ENCODE results near the gene VSIR.

The VSIR gene

DNA sequence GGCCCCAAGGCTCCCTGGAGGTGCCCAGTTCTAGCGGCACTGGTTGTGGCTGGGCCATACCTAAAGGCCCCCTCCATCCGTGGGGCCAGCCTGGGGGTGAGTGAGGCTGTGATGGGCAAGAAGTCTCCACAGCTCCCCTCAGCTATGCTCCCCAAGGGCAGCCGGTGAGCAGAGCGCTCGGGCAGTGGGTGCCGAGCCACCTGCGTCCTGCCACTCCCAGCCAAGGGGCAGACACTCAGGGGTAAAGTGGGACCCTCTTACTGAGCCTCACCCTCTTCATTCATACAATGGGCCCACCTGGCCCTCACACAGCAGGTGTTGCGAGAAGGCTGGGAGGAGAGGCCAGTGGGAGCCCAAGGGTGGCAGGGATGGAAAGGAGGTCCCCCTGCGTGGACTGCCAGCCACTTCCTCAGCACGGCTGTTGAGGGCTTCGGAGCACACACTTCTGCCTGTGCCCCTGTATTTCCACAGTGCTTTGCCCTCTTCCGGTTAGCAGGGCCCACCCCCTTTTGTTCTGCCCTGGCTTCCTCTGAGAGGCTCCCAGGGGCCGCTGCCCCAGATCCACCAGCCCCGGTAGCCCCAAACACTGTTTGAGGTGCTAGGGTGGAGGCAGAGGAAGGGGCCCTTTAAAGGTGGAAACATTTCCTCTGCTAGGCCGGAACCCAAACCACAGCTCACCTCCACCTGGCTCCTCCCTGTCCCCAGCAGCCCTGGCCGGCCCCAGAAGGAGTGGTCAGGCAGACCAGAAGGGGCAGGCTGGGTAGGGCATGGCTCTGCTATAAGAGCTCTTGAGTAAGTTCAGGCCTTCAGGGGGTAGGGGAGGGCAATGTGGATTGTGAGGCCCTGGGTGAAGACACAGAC is 37.4 kb downstream of the VSIR start:
- in situ Hi-C loops (cut with HindIII; ENCODE audit: low sequenced_read_pairs) = no loop called here

DNA sequence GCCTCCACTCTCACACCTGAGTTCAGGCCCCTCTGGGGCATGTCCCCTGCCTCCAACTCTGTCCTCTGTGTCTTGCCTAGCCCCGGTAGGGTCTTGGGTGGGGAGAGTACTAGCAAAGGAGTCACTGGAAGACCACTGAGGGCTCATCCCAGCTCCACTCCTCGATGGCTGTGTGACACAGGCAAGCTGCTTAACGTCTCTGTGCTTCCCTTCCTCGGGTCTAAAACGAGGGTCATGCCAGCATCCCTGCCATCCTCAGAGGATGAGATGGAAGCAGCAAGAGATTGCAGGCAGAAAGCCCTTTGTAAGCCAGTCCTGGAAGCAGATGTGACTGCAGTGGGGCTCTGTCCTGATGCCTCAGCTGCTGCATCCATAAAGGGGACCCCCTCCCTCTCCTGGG is 38.5 kb downstream of the VSIR start:
- in situ Hi-C loops (cut with HindIII; ENCODE audit: low sequenced_read_pairs) = no loop called here

DNA sequence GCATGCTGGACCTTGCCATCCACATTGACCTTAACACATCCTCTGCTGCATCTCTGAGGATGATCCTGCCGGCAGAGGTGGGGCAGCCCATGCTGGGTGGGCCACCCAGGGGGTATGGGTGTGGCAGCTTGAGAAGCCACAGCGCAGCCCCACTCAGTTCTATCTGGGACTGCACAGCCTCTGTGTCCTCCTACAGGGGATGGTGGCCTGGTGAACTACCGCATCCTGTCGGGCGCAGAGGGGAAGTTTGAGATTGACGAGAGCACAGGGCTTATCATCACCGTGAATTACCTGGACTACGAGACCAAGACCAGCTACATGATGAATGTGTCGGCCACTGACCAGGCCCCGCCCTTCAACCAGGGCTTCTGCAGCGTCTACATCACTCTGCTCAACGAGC is 41.5 kb downstream of the VSIR start:
- in situ Hi-C loops (cut with HindIII; ENCODE audit: low sequenced_read_pairs) = no loop called here

DNA sequence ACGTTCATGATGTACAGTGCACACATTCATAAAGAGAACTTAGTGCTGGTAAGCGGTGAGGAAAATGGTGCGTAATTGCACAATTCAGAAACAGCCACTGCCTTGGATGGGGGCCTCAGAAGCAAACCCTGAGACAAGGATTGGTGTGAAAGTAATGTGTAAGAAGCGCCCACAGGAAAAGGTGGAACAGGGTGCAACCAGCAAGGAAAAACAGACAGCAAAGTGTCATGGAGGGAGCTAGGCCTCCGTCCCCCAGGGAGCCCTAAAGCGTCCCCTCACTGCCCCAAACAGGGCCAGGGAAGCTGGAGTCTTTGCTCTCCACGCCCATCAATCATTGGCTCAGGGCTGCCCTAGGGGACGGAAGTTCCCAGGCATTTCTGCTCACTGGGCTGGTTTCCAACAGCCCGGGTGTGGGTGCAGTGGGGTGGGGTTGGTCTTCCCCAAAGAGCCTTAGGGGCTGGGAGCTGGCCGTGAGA is 44.1 kb downstream of the VSIR start:
- in situ Hi-C loops (cut with HindIII; ENCODE audit: low sequenced_read_pairs) = no loop called here

DNA sequence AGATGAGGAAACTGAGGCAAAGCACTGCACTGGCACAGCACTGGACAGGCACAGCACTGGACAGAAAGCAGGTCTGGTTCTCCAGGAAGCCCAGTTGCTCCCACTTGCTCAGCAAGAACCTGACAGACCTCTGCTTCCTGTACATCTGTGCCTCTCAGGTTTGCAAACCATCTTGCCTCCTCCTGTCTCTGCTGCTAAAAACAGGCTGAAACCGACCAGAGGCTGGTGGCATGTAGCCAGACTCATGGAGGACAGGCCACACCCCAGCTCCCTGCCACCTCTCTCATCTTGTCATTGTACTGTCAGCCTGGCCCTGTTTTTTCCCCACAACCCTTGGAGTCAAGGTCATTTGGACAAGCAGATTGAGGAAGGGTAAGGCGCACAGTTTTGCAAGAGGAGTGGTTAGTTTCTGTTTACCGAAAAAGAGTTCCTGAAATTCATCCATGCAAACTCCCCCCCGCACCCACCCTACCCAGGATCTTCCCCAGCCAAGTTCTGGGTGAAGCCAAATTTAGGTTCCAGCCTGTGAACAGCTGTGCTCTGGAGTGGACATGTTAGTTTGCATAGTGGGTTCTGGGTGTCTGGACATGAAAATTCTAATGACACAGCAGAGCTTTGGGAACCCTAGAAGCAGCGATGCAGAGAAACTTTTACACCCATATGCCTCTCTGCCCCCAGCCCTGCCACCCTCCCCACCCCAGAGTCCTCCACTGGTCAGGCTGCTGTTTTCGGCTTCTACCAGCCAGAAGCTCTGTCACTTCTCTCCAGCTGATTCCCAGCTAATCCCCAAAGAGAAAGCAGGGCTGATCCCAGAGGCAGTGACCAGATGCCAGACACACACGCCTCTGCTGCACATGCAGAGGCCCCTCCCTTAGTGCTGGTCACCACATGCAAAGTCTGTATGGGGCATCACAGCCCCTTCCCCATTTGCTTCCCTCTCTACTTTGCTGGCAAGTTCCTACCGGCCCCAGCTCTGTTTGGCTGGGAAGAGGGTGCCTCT is 45.3 kb downstream of the VSIR start:
- in situ Hi-C loops (cut with HindIII; ENCODE audit: low sequenced_read_pairs) = no loop called here

DNA sequence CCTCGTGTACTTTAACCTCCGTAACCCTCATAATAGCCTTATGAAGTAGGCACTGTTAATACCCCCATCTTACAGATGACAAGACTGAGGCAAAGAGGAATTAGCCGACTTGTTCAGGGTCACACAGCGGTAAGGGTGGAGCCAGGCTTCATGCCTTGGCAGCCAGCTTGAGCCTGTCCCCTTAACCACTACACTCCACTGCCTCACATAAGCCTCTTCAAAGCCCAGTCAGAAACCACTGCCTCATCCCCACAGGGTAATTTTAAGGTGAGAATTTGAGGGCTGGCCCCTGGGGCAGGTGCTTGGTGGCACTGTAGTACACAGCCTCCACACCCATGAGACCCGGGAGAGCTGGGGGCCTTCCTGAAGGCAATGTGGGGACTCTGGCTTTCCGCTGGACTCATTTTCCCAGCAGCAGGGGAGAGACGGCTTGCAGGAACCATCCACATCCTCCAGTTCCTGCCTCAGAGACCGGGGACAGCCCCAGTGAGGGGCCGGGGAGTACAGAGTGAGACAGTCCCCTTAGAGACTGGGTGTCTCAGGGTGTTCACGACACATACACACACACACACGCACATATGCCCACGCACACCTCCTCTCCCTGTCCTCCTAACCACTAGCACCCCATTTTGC is 46.1 kb downstream of the VSIR start:
- in situ Hi-C loops (cut with HindIII; ENCODE audit: low sequenced_read_pairs) = no loop called here

DNA sequence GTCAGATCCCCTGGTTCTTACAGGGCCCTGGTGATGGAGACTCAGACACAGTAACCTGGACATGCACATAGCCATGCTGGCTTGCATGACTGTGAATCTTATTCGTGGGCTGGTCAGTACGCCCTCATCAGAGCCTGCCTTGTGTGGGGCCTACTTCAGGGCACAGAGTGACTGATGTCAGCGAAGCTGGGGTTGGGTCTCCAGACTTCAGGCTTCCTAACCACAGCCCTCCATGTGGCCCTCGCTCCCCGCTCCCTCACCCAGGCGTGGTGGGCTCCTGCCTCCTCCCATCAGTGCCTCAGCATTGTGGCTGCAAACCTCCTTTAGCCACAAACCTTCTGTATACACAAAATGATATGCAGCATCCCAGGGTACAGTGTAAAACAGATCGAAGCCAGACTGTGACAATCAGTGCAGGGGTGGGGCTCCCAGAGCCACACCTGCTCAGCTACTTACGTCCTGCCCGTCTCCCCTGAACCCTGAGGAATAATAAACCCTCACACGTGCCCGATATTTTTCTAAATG is 46.7 kb downstream of the VSIR start:
- in situ Hi-C loops (cut with HindIII; ENCODE audit: low sequenced_read_pairs) = no loop called here

DNA sequence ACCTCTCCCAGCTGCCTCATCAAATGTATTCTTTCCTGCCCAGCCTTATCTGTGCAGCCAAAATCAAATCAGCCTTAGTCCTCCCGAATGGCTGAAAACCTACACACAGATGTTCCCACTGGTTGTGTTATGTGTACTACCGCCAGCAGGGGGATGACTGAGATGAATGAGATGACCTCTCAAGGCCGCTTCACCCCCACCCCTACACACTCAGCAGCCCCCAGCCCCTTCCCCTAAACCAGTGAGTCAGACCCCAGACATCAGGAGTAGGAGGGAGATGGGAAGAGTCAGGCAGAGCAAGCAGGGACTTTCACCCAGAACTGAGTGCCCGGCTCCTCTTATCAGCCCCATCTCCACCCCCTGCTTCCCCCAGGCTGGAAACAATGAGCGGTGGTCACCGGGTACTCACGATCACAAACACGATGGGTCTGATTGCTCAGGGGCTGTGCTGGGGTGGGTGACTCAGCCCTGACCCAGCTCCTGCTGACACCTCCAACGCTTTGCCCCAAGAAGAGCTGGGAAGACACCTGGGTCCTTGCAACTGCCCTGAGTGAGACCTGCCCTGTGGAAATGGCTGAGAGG is 47.2 kb downstream of the VSIR start:
- in situ Hi-C loops (cut with HindIII; ENCODE audit: low sequenced_read_pairs) = no loop called here

DNA sequence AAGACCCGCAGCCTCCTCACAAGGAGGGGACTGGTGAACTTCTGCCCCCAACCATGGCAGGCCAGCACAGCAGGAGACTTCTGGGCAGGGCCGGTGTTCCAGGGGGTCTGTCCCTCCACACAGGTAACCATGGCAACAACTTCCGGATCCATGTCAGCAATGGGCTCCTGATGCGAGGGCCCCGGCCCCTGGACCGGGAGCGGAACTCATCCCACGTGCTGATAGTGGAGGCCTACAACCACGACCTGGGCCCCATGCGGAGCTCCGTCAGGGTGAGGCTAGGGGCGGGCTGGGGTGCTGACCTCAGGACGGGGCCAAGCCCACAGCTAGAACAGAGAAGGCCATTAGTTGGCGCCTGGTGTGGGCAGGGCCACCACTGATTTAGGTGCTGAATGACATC is 48.1 kb downstream of the VSIR start:
- in situ Hi-C loops (cut with HindIII; ENCODE audit: low sequenced_read_pairs) = no loop called here

DNA sequence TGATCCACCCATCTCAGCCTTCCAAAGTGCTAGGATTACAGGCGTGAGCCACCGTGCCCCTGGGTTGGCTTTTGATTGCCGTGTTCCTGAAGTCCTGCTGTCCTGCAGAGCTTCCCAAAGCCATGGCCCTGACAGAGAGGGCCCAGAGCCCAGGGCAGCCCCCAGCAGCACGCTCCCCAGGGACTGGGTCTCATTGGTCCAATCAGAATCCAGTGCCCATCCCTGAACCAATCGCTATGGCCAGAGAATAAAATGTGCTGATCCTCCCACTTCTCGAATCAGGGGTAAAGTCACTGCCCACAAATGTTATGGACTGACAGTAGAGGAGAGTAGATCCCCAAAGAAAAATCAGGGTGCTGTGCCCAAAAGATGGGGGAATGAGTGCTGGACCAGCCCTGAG is 48.8 kb downstream of the VSIR start:
- in situ Hi-C loops (cut with HindIII; ENCODE audit: low sequenced_read_pairs) = loop anchor here (25.0 kb wide), 1 partner anchor 337 kb away; the partner anchor contains the start of gene CDH23

DNA sequence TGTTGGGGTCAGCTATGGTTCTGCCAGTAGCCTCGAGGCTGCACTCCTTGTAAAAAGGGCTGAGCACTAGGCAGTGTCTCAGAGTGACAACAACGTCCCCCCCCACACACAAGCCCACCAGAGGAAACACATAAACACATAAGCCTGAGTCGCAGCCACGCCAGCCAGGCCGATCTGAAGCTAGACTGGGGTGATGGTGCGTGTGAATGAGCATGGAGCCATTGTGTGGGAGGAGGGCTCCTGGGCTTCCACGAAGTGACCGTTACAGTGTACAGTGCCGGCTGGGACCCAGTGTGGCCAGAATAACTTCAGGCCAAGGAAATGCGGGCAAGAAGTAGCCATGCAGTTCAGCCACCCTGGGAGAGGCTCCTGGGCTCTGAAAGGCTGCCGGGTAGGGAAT is 50.0 kb downstream of the VSIR start:
- in situ Hi-C loops (cut with HindIII; ENCODE audit: low sequenced_read_pairs) = loop anchor here (25.0 kb wide), 1 partner anchor 336 kb away; the partner anchor contains the start of gene CDH23

DNA sequence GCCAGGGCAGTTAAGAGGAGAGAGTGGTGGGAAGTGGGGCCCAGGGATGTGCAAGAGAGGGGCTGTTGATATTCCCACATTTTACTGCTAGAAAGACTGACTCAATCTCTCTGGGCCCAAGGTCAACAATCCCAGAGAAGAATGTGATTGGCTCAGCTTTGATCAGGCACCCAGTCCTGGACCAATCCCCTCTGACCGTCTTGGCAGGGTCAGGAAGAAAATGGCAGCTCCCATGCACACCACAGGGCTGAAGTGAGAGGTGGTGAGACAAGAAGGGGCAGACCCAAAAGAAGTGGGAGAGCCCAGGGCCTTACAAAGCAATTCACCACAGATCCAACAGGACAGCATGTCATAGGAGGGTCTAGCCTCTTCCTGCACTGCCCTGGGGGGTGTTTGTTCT is 50.5 kb downstream of the VSIR start:
- in situ Hi-C loops (cut with HindIII; ENCODE audit: low sequenced_read_pairs) = loop anchor here (25.0 kb wide), 1 partner anchor 336 kb away; the partner anchor contains the start of gene CDH23

DNA sequence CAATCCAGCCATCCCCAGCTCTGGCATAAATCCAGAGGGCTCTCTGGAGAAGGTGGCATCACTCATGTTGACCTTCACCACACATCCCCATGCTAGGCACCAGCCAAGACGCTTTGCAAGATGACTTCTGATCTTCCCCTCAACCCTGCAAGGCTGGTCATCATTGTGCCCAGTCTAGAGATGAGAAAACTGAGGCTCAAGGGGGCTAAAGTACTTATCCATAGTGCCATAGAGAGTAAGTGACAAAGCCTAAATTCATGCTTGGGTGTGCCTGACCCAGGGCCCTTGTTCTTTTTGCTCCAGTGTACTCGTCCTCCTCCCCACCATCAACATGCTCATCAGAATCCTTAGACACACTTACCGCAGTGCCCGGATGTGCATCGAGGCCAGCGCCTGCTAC is 52.0 kb downstream of the VSIR start:
- in situ Hi-C loops (cut with HindIII; ENCODE audit: low sequenced_read_pairs) = loop anchor here (25.0 kb wide), 1 partner anchor 334 kb away; the partner anchor contains the start of gene CDH23

DNA sequence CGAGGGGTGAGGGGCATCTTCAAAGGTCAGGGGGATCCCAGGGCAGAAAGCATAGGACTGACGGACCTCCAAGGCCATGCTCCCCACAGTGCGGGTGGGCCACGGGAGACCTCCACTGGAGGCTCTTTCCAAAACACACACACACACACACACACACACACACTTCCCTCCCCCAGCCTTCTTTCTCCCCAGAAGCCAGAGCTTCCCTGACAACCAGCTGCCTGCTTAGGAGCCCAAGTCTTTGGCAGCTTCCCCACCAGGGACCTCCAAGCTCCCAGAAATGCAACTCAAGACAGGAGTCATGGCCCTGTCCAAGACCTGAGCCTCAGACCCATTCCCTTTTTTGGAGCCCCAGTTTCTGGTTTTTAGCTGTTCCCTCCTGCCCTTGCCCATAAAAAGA is 53.0 kb downstream of the VSIR start:
- in situ Hi-C loops (cut with HindIII; ENCODE audit: low sequenced_read_pairs) = loop anchor here (25.0 kb wide), 1 partner anchor 333 kb away; the partner anchor contains the start of gene CDH23

DNA sequence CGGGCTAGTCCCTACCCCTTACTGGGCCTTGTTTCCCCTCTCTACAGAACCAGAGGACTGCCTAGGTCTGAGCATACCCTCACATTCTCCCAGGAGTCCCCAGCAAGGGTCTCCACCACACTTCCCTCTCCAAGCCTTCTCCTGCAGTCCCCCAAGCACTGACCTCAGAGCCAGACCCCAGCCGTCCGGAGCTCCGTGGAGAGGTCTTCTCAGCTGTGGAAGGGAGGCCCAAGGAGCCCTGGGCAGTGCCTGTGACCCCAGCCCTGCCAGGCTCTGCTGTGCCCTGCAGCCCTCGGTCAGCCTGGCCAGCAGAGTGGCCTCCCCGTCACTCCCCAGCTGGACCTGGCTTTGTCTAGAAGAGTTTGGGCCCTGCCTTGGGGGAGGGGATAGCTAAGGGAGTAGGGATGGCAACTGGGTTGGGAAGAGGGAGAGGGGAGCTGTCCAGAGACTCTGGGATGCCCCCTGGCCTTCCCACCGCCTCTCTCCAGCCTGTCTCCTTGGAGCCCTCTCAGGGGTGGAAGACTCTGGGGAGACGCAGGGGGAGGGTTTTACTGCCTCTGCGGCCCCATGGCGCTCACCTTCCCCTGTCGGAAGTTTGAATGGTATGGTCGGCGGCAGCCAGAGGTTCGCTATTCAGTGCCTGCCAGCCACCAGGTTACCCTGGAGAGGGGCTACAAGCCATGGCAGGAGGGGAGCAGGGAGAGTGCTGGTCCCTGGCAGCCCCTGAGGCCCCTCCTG is 53.7 kb downstream of the VSIR start, which contains the start of gene C10orf105:
Gene C10orf105, minus strand, starts transcription at position 315 of the 738 bp plus-strand sequence. CDS start 3,441 bp downstream, outside the sequence.
- in situ Hi-C loops (cut with HindIII; ENCODE audit: low sequenced_read_pairs) = loop anchor here (25.0 kb wide), 1 partner anchor 332 kb away; the partner anchor contains the start of gene CDH23

DNA sequence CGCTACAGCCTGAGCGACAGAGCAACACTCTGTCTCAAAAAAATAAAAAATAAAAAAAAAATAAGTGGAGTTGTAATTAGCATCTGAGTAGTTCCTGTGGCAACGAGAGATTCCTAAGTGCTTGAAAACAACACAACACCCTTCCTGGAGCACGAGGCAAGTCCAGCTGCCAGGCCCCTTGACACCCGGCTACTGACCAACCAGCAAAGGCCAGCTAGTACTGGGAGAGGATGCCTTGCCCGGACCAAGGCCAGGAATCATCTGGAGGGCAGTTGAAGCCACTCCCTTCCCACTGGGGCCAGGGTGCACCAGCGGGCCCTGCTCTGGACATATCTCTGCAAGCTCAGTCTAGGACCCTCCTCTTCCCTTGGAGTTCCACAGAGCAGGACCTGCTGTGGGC is 54.3 kb downstream of the VSIR start:
- in situ Hi-C loops (cut with HindIII; ENCODE audit: low sequenced_read_pairs) = loop anchor here (25.0 kb wide), 1 partner anchor 332 kb away; the partner anchor contains the start of gene CDH23

DNA sequence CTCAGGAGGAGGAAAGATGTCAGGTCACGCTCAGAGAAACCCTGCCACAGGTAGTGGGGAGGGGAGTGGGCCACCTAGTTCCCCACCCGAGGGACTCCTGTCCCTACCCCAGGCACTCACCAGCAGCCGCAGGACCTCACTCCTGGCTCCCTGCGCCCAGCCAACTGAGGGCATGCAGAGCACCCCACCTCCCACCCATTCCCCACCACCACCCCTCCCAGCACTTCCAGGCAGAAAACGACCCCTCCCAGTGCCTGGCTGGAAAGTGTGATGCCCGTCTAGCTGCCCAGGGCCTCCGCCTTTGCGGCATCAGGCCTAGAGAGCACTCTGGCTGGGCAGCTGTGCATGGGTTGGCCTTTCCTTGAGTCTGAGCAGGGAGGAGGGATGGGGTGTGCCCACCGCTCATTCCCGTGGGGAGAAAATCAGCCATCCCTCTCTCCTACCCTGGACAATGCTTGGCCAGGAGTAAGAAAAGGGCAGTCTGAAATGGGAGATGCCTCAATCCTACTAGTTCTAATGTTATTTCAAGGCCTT is 55.1 kb downstream of the VSIR start:
- in situ Hi-C loops (cut with HindIII; ENCODE audit: low sequenced_read_pairs) = loop anchor here (25.0 kb wide), 1 partner anchor 331 kb away; the partner anchor contains the start of gene CDH23

DNA sequence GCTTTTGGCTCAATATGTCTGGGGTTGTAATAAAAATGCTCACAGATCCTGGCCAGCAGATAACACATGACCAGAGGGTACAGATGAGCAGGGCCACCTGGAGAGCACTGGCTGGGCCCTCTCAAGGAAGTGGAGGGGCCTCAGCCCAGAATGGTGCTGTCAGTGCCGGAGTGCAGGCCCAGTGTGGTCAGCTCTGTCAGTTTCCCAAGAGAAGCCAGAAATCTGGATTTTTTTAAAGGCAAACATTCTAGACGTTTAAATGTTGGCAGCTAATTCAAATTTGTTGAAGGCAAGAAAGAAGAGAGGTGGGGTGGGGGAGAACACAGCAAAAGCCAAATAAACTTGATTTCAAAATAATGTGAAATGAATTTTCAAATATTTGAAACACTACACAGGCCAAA is 55.8 kb downstream of the VSIR start:
- in situ Hi-C loops (cut with HindIII; ENCODE audit: low sequenced_read_pairs) = loop anchor here (25.0 kb wide), 1 partner anchor 330 kb away; the partner anchor contains the start of gene CDH23

DNA sequence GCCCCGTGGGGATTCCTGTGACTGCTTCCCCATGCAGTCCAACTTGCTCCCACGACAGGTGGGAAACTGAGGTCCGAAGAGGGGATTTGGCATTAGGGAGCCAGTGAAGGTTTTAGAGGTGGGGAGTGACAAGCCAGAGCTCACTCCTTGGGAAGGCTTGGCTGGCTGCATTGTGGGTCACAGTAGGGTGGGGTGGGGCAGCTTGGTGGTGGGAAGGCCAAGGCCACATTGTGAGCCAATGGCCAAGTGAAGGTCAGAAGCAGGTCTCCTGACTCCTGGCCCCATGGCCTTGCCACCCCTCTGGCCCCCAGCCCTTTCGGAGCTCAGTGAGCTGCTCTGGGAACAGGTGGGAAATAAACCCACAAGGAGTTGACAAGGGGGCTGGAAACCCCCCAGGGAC is 56.3 kb downstream of the VSIR start:
- in situ Hi-C loops (cut with HindIII; ENCODE audit: low sequenced_read_pairs) = loop anchor here (25.0 kb wide), 1 partner anchor 330 kb away; the partner anchor contains the start of gene CDH23
